CD4-positive, alpha-beta T cell (primary cell): Measurements from ENCODE around the gene PBX2. TPM values are rescaled to one million over a fixed set of nuclear protein-coding genes. Genes with fewer than 3 reads are reported as not detected.

Source experiments
- ATAC-seq: fragments of 200-7000 bp; cut with Tn5 transposase; one replicate; pipeline ENCODE4 v1.10.0; 2022; ENCODE audit warnings: mild to moderate bottlenecking; ENCODE audit not compliant: poor library complexity
- CTCF ChIA-PET: fragments of 350-600 bp; sonication (Branson Sonifier 250); formaldehyde crosslinking; loops from one replicate; lab custom pipeline; 2021; ENCODE audit warnings: antibody characterized with exemption, inconsistent platforms; lab: Charles Lee
- POLR2A ChIA-PET: fragments of 350-600 bp; sonication (Branson Sonifier 250); formaldehyde crosslinking; loops from one replicate; lab custom pipeline; 2021; ENCODE audit warnings: antibody characterized with exemption, inconsistent platforms; lab: Charles Lee
- DNase-seq, 14 experiments: peaks; one replicate each; pipeline ENCODE4 v3.0.0-alpha.2; 2013 to 2020; ENCODE audit warnings: mixed read lengths in 2 of 14
- H3K27ac ChIP-seq, 2 donors: one replicate each; pipeline versions ENCODE4 v1.5.1 to v1.7.0; 2013; ENCODE audit warnings: low read length in 2 of 2, low read depth in 1 of 2, mild to moderate bottlenecking in 1 of 2
- H3K27me3 ChIP-seq, 2 experiments: 1 replicate in 1 of 2; 2 replicates in 1 of 2; pipeline versions ENCODE4 v1.6.1 to v1.7.0; 2013; ENCODE audit warnings: low read length in 2 of 2, control low read depth in 1 of 2, mild to moderate bottlenecking in 1 of 2, moderate library complexity in 1 of 2; ENCODE audit not compliant: insufficient read depth in 2 of 2, control insufficient read depth in 1 of 2
- H3K36me3 ChIP-seq: one replicate; pipeline ENCODE4 v1.6.1; 2013; ENCODE audit warnings: low read length, control low read depth; ENCODE audit not compliant: insufficient read depth
- H3K4me1 ChIP-seq: one replicate; pipeline ENCODE4 v1.6.1; 2013; ENCODE audit warnings: low read length, control low read depth; ENCODE audit not compliant: insufficient read depth
- H3K4me3 ChIP-seq: one replicate; pipeline ENCODE4 v1.5.1; 2013; ENCODE audit warnings: mild to moderate bottlenecking, low read length, moderate library complexity
- H3K9me3 ChIP-seq, 2 experiments: 1 replicate in 1 of 2; 2 replicates in 1 of 2; pipeline versions ENCODE4 v1.6.1 to v1.7.0; 2013; ENCODE audit warnings: low read length in 2 of 2, mild to moderate bottlenecking in 2 of 2, control low read depth in 1 of 2, moderate library complexity in 1 of 2; ENCODE audit not compliant: control insufficient read depth in 1 of 2, insufficient read depth in 1 of 2
- H3K27ac Mint-ChIP-seq: one replicate; pipeline ENCODE4 v1.8.0; 2020; ENCODE audit warnings: mixed read lengths
- H3K27me3 Mint-ChIP-seq: one replicate; pipeline ENCODE4 v1.8.0; 2021; ENCODE audit warnings: mixed read lengths
- H3K36me3 Mint-ChIP-seq: one replicate; pipeline ENCODE4 v1.8.0; 2021; ENCODE audit warnings: low read depth, mixed read lengths
- H3K4me1 Mint-ChIP-seq: one replicate; pipeline ENCODE4 v1.8.0; 2021; ENCODE audit warnings: low read depth, mixed read lengths
- H3K4me3 Mint-ChIP-seq: one replicate; pipeline ENCODE4 v1.8.0; 2020; ENCODE audit warnings: mild to moderate bottlenecking, mixed read lengths
- H3K9me3 Mint-ChIP-seq: one replicate; pipeline ENCODE4 v1.8.0; 2020; ENCODE audit warnings: mixed read lengths
- CTCF ChIP-seq: fragments of 200-600 bp; IDR thresholded peaks from one replicate; pipeline ENCODE4 v1.8.0; 2022; ENCODE audit warnings: antibody characterized with exemption, mild to moderate bottlenecking
- intact Hi-C, 2 experiments: fragments of 100-400 bp; cut with DNase I in 1 of 2; cut with micrococcal nuclease in 1 of 2; formaldehyde crosslinking; loops; one replicate each; pipeline versions ENCODE4 v1.15.1 to v1.9.0; 2023 to 2025; cut with DNase I, micrococcal nuclease
- microRNA-seq: library from miRNA; unstranded; fragments of <30 nt; microRNA quantifications from one replicate; pipeline ENCODE4 v1.2.0, GENCODE V29; 2021; ENCODE audit warnings: borderline microRNAs expressed, borderline replicate concordance
- total RNA-seq, 174 experiments: library from RNA in 2 of 174; stranded (reverse) in 2 of 174; gene quantifications; one replicate each; pipeline ENCODE4 v1.2.3 and lab custom pipeline; 2021 to 2026

The PBX2 gene
- total RNA-seq, 2 experiments from 2014 or later = 62.0 to 65.6 TPM

- no peak overlapping the region for H3K4me3 Mint-ChIP-seq
- no peak for TF ChIP-seq CTCF
- Histone ChIP-seq H3K4me1 (no peaks in the 10 kb centered on the region), H3K4me3 (no peak overlapping the region), H3K27me3 (no peaks in the 10 kb centered on the region), H3K27ac (no peak overlapping the region), H3K36me3 (no peaks in the 10 kb centered on the region), H3K9me3 (no peaks in the 10 kb centered on the region)
- no peaks in the 10 kb centered on the region for H3K27me3 Mint-ChIP-seq
- ATAC-seq = no peak
- POLR2A ChIA-PET = no interaction called here
- DNase-seq = no peak
- no peaks in the 10 kb centered on the region for H3K4me1 Mint-ChIP-seq
- CTCF ChIA-PET = no interaction called here
- no peak overlapping the region for H3K27ac Mint-ChIP-seq
- H3K36me3 Mint-ChIP-seq = no peaks in the 10 kb centered on the region
- intact Hi-C loops = no loop called here
- H3K9me3 Mint-ChIP-seq = no peaks in the 10 kb centered on the region
Measured at GRCh38 chr6:32140420-32141046, 49.5 kb downstream of the PBX2 start.

GRCh38 chr6:32139590-32139989, 50.4 kb downstream of the PBX2 start:
- H3K4me1 Mint-ChIP-seq = no peaks in the 10 kb centered on the region
- H3K27me3 Mint-ChIP-seq = no peaks in the 10 kb centered on the region
- H3K27me3 ChIP-seq = no peaks in the 10 kb centered on the region
- no peaks in the 10 kb centered on the region for H3K9me3 ChIP-seq
- H3K4me1 ChIP-seq = no peaks in the 10 kb centered on the region
- no peak overlapping the region for H3K4me3 ChIP-seq
- DNase-seq (no peak), ATAC-seq (no peak)
- TF ChIP-seq CTCF = no peak
- CTCF ChIA-PET = no interaction called here
- intact Hi-C loops = loop anchor here in 1 of 2 experiments (10.0 kb wide), 1 partner anchor 1065 kb away; the partner anchor contains the start of genes HSD17B8, RING1, RXRB and SLC39A7
- no peaks in the 10 kb centered on the region for H3K9me3 Mint-ChIP-seq
- POLR2A ChIA-PET = no interaction called here
- no peaks in the 10 kb centered on the region for H3K36me3 ChIP-seq
- H3K27ac Mint-ChIP-seq = no peak overlapping the region
- no peaks in the 10 kb centered on the region for H3K36me3 Mint-ChIP-seq
- H3K27ac ChIP-seq = no peak overlapping the region
- H3K4me3 Mint-ChIP-seq = no peak overlapping the region

- TF ChIP-seq CTCF = no peak
- ATAC-seq (no peak), DNase-seq (no peak)
- Mint-ChIP-seq H3K27me3 (no peaks in the 10 kb centered on the region), H3K9me3 (no peaks in the 10 kb centered on the region), H3K27ac (no peak overlapping the region), H3K4me3 (no peak overlapping the region), H3K36me3 (no peaks in the 10 kb centered on the region), H3K4me1 (no peaks in the 10 kb centered on the region)
- Histone ChIP-seq H3K4me1 (no peaks in the 10 kb centered on the region), H3K4me3 (no peak overlapping the region), H3K36me3 (no peaks in the 10 kb centered on the region), H3K9me3 (no peaks in the 10 kb centered on the region), H3K27me3 (no peaks in the 10 kb centered on the region), H3K27ac (no peak overlapping the region)
- ChIA-PET POLR2A (no interaction called here), CTCF (no interaction called here)
- intact Hi-C loops = loop anchor here in 1 of 2 experiments (10.0 kb wide), 1 partner anchor 1067 kb away; the partner anchor contains the start of genes HSD17B8, RING1, RXRB and SLC39A7
Measured at GRCh38 chr6:32137454-32137853, 52.5 kb downstream of the PBX2 start.

Small RNAs within 50 kb of the gene (microRNA-seq; reads per million reads assigned to microRNA genes)
- gene MIR6721 (not detected), gene MIR6833 (not detected)

Other genes with a start within 250 kb of the PBX2 start
- 1 to 10 TPM; 1.5 to 2.2 TPM for gene CFB, start 244.1 kb downstream of the PBX2 start, total RNA-seq
- 10 to 100 TPM; 53.8 to 58.2 TPM for gene NELFE, start 231.2 kb downstream of the PBX2 start, total RNA-seq
- gene SKIC2, start 231.0 kb downstream of the PBX2 start, total RNA-seq = 100 to 1,000 TPM; 133 to 141 TPM
- 10 to 100 TPM; 30.0 to 31.1 TPM for gene DXO, start 218.1 kb downstream of the PBX2 start, total RNA-seq
- 1 to 10 TPM; 4.2 TPM for gene C4A, start 208.1 kb downstream of the PBX2 start, total RNA-seq
- gene C4B, start 175.4 kb downstream of the PBX2 start, total RNA-seq = 1 to 10 TPM; 3.0 to 4.0 TPM
- gene CYP21A2, start 151.8 kb downstream of the PBX2 start, total RNA-seq = under 1 TPM; 0.17 to 0.36 TPM
- 1 to 10 TPM; 8.3 to 9.0 TPM for gene TNXB, start 80.9 kb downstream of the PBX2 start, total RNA-seq
- gene ATF6B, start 62.0 kb downstream of the PBX2 start, total RNA-seq = 10 to 100 TPM; 72.2 to 75.6 TPM
- gene FKBPL, start 59.9 kb downstream of the PBX2 start, total RNA-seq = under 1 TPM; 0.66 to 0.73 TPM
- gene PRRT1, start 38.3 kb downstream of the PBX2 start, total RNA-seq = 1 to 10 TPM; 2.6 to 3.2 TPM
- 1 to 10 TPM; 8.7 to 8.9 TPM for gene PPT2, start 36.1 kb downstream of the PBX2 start, total RNA-seq
- 10 to 100 TPM; 13.1 to 13.8 TPM for gene EGFL8, start 25.6 kb downstream of the PBX2 start, total RNA-seq
- 10 to 100 TPM; 13.2 to 13.3 TPM for gene AGPAT1, start 14.1 kb downstream of the PBX2 start, total RNA-seq
- gene RNF5, start 11.8 kb downstream of the PBX2 start, total RNA-seq = 1 to 10 TPM; 9.6 to 9.9 TPM
- 10 to 100 TPM; 23.5 to 27.0 TPM for gene AGER, start 5.9 kb downstream of the PBX2 start, total RNA-seq
- 100 to 1,000 TPM; 190 to 202 TPM for gene GPSM3, start 2.4 kb upstream of the PBX2 start, total RNA-seq
- gene NOTCH4, start 33.9 kb upstream of the PBX2 start, total RNA-seq = under 1 TPM; 0.47 to 0.53 TPM
- not detected for gene TSBP1, start 181.7 kb upstream of the PBX2 start, total RNA-seq
- not detected for gene BTNL2, start 217.0 kb upstream of the PBX2 start, total RNA-seq
- gene HLA-DRA, start 249.7 kb upstream of the PBX2 start, total RNA-seq = 10 to 100 TPM; 50.3 to 51.0 TPM